Pons (tissue), 1 donor: ENCODE measurements around the gene HIKESHI.

ENCODE experiments used
- DNase-seq: peaks from one replicate; pipeline ENCODE4 v3.0.0-alpha.2; 2016; ENCODE audit warnings: low spot score

HIKESHI gene

GRCh38 chr11:86374586-86374985 is 72.5 kb downstream of the HIKESHI start, which contains the start of gene CCDC81:
TSS of gene CCDC81 (plus strand) at chr11:86374887. CDS start at chr11:86375164, 277 bp downstream.
- DNase-seq = no peak

DNA sequence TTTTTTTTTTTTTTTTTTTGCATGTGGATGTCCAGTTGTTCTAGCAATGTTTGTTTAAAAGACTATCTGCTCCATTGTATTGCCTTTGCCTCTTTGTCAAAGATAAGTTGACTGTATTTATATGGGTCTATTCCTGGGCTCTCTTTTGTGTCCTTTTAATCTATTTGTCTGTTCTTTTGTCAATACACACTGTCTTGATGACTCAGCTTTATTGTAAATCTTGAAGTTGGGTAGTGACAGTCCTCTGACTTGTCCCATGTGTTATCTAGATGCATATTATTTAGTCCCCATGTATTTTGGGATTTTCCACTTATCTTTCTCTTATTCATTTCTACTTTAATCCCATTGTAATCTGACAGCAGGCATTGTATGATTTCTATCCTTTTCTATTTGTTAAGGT is 75.9 kb downstream of the HIKESHI start:
- no peak for DNase-seq

GRCh38 chr11:86380295-86381059 is 78.4 kb downstream of the HIKESHI start:
- DNase-seq = no peak

GRCh38 chr11:86383041-86383955 is 81.3 kb downstream of the HIKESHI start:
- DNase-seq = no peak

DNA sequence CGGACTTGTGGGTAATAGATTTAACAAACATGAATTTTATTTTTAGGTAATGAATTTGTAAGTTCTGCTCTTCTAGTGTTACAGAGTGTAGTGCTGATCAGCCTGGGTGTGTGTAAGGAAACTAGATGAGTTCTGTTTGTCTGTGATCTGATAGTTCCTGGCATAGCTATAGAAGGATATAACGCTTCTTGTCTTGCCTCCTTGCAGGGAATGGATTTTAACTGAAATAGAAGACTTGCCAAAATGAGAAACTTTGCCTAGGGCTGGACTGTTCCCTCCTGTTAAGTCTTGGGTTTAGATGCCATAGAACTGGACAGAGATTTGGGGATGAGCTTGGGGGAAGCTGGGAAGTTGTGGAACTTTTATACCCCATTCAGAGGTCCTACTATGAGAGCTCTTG is 84.2 kb downstream of the HIKESHI start:
- DNase-seq = no peak

DNA sequence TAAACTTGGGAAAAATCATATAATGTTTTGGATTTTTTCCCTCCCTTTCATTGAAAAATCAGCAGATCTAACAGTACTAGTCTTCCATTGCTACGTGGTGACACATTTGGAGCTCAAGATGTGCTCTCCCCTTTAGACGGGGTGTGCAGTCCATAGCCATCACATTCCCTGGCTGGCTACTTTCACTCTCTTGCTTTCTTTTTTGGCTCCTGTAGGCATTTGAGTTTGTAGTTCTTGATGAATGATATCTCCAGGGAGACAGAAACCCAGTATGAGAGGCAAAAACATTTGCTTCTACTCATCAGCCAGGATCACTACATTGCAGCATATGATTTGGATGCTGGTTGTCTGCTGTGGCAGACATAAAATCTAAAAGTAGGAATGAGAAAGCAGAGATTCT is 84.7 kb downstream of the HIKESHI start:
- DNase-seq = no peak

DNA sequence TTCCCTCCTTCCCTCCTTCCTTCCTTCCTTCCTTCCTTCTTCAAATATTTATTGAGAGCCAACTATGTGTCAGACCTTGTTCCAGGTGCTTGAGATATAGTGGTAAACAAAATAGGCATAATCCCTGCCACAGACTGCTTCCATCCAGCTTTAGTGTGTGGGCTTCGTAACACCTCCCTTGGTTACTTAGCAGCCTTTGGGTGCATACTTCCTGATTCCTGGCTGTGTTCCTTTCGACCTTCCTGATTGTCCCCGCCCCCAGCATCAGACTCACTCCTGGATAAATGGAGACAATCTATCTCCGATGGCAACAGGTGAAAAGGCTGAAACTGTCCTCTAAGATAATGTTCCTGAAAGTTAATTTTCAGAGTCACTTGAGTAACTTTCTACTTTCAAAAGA is 86.2 kb downstream of the HIKESHI start:
- DNase-seq = no peak

- no peak for DNase-seq
These were observed 88.4 kb downstream of the HIKESHI start for GRCh38 chr11:86390487-86390886.

DNA sequence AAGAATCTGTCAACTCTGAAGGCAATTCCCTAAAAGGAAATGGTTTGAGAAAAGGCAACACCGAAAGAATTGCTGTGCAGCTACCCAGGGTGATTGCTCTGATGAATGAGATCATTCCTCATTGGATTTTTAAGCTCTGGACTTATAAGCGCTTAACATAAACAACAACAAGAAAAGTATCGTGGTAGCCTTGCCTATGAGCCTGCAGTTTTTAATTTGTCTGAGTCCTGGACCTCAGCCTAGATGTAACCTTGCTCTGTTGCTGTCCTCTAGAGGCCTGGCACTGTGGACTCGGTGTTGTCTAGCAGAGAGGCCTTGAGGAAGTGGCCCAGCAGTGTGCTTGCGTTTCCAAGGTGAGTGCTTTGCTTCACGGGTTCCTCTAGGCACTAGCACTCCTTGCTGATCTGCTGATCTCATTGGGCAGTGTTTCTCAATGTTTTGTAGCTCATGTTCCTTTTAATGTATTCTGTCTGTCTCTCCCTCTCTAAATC is 93.1 kb downstream of the HIKESHI start:
- peak; percentile 42 for DNase-seq
